ENCODE measurements around the gene LHX4. TPM values are rescaled to one million over a fixed set of nuclear protein-coding genes. Genes with fewer than 3 reads are reported as not detected.

The LHX4 gene
- total RNA-seq, 1 donor from 2014 or later, result not detected

DNA sequence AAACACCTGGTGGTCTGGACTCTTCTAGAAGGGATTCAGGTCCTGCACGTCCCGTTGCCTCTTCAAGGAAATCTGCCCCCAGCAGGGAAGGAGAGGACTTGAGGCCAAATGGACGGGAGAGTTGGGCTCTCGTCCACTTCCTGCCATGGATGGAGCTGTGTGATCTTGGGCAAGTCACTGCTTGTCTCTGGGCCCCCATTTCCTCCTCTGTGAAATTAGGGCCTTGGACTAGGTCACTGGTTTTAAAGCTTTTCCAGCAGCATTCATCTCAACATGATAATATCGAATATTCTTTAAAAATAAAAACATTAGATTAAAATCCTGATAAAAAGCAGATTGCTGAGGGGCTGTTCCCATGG, 26.9 kb downstream of the LHX4 start:
- no peak overlapping the region for H3K4me3 ChIP-seq (ENCODE audit: low read depth, low read length)
- TF ChIP-seq, protein P1, sequence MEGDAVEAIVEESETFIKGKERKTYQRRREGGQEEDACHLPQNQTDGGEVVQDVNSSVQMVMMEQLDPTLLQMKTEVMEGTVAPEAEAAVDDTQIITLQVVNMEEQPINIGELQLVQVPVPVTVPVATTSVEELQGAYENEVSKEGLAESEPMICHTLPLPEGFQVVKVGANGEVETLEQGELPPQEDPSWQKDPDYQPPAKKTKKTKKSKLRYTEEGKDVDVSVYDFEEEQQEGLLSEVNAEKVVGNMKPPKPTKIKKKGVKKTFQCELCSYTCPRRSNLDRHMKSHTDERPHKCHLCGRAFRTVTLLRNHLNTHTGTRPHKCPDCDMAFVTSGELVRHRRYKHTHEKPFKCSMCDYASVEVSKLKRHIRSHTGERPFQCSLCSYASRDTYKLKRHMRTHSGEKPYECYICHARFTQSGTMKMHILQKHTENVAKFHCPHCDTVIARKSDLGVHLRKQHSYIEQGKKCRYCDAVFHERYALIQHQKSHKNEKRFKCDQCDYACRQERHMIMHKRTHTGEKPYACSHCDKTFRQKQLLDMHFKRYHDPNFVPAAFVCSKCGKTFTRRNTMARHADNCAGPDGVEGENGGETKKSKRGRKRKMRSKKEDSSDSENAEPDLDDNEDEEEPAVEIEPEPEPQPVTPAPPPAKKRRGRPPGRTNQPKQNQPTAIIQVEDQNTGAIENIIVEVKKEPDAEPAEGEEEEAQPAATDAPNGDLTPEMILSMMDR (conservative IDR thresholded peaks at IDR 0.05; ENCODE audit: low read depth, low read length), result no peak
- DNase-seq (ENCODE audit: low read depth), result no peak

DNA sequence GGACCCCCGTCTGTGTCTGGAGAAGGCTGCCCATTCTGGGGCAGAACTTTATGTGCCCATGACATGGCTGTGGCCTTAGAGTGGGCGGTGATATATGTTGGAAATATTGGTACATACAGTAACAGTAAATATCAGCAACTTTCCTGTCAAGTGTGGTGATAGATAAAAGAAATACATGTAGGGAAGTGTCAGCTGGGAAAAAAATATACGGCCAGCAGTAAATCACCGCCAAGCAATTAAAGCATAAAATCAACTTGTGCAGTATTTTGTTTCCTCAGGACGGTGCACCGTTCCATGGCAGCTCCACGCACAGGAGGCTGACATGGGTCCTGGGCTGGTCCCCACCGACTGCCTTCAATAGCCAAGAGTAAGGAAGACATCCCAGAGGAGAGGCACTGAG, 27.4 kb downstream of the LHX4 start:
- no peak overlapping the region for H3K4me3 ChIP-seq (ENCODE audit: low read depth, low read length)
- no peak for DNase-seq (ENCODE audit: low read depth)
- TF ChIP-seq, protein P1 (conservative IDR thresholded peaks at IDR 0.05; ENCODE audit: low read depth, low read length), result no peak

DNA sequence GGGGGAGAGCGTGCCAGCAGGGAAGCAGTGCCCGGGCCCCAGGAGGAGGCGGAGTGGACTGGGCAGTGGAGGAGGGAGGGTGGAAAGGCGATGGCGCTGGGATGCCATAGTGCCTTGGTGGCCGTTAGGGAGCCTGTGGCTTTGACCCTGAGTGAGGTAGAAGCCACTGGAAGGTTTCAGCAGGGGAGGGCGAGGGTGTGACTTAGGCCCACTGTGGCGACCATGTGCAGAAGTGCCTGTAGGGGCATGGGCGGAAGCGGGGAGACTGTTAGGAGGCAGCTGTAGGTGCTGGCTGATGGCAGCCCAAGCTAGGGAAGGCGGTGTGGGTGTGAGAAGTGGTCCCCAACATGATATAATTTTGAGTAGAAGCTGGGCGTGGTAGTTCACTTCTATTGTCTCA, 28.2 kb downstream of the LHX4 start:
- no peak for DNase-seq (ENCODE audit: low read depth)
- TF ChIP-seq, protein P1 (conservative IDR thresholded peaks at IDR 0.05; ENCODE audit: low read depth, low read length), result no peak
- H3K4me3 ChIP-seq (ENCODE audit: low read depth, low read length), result no peak overlapping the region

DNA sequence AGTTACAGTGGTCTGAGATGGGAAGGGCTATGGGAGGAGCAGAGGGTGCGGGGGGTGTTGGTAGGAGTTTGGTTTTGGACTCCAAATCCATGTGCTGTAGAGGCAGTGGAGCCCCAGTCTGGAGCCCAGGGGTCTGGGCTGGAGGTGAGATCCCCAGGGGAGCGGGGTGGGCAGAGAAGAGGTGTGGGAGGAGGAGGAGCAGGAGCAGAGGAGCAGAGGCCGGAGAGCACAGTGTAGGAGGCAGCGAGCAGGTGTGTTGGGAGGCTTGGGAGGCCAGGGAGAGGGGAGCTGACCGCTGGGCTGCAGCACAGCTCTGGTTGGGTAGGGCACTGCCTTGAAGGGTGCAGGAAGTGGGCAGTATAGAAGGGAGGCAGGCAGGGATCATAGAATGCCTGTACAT, 28.9 kb downstream of the LHX4 start:
- TF ChIP-seq, protein P1 (conservative IDR thresholded peaks at IDR 0.05; ENCODE audit: low read depth, low read length), result no peak
- DNase-seq (ENCODE audit: low read depth), result no peak
- no peak overlapping the region for H3K4me3 ChIP-seq (ENCODE audit: low read depth, low read length)

DNA sequence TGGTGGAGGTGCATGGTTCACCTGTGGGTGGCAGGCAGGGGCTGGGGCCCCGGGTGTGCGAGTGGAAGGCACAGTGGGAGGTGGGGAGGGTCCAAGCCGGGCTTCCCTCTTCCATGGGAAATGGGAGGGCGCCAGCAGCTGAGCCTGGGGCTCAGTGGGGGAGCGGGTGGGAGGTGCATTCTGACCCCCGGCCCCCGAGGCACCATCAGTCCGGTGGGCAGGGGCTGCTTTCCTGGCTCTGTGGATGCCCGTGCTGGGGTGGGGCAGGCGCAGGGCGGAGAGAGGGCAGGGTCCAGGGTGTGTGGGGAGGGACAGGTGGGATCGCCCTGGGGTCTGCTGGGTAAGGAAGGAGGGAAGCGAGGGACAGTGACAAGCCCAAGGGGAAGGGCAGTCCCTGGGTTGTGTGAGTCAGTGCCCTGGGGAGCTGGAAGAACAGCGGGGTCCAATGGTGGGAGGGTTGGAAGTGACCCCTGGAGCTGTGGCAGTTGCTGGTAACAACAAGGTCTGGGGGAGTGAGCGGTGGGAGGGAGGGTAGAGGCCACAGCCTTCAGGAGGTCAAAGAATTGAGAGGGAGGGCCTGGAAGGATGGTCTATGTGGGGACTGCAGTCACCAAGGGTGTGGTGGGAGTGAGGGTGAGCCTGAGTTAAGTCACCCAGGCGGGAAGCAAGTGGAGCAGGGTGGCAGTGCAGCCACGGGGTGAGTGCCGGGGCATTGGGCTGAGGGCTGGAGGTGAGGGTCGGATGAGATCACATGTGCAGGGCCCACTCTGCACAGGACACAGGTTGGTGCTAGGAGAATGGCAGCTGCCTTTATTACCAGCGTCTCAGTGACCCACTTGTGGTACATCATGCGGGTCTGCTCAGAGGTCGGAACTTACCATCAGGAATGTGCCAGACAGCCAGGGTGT, 29.6 kb downstream of the LHX4 start:
- no peak for DNase-seq (ENCODE audit: low read depth)
- H3K4me3 ChIP-seq (ENCODE audit: low read depth, low read length), result no peak overlapping the region
- TF ChIP-seq, protein P1 (conservative IDR thresholded peaks at IDR 0.05; ENCODE audit: low read depth, low read length), result no peak

DNA sequence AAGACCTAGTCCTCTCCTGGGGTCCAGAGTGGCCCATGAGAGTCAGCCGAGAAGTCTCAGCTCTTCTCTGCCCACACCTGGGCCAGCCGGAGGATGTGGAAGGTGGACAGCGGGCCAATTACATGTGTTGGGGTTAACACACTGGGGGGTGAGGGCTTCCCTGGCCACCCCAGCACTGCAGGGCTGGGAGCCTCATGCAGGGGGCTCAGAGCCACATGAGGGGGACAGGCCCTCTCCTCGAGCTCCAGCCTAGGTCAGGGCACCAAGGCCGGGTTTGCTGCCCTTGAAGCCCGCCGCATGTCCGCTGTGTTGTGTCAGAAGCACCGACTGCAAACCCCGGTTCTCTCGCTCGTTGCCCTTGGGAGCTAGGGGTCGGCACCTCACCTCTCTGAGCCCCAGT, 30.5 kb downstream of the LHX4 start:
- TF ChIP-seq, protein P1 (conservative IDR thresholded peaks at IDR 0.05; ENCODE audit: low read depth, low read length), result no peak
- no peak for DNase-seq (ENCODE audit: low read depth)
- H3K4me3 ChIP-seq (ENCODE audit: low read depth, low read length), result no peak overlapping the region

DNA sequence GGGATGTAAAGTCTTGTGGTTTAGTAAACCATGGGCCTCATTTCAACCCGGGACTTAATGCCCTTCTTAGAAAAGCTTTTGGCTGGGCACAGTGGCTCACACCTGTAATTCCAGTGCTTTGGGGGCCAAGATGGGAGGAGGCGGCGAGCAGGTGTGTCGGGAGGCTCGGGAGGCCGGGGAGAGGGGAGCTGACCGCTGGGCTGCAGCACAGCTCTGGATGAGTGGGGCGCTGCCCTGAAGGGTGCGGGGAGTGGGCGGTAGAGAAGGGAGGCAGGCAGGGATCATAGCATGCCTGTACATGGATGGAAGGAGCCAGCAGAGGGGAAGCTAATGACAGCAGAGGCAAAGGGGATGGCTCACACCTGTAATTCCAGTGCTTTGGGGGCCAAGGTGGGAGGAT, 31.0 kb downstream of the LHX4 start:
- TF ChIP-seq, protein P1 (conservative IDR thresholded peaks at IDR 0.05; ENCODE audit: low read depth, low read length), result no peak

More for the DNA sequence above, 31.0 kb downstream of the LHX4 start:
- no peak overlapping the region for H3K4me3 ChIP-seq (ENCODE audit: low read depth, low read length)
- DNase-seq (ENCODE audit: low read depth), result no peak
